NOMO-1 treated with dmso at 0.1 percent for 144 hours (cell line): ENCODE results near the gene RAF1.
"Not testable (repeated sequence)": the region's sequence is repeated elsewhere in the genome, so short reads cannot be mapped to it uniquely, and the experiment has no call there.

Experiments
- DNase-seq: peaks from one replicate; lab custom pipeline; 2025; ENCODE audit not compliant: unreplicated experiment; lab: John Stamatoyannopoulos, UW

The RAF1 gene

GRCh38 chr3:12663936-12664908, at the start of gene RAF1:
RAF1 (minus strand) TSS chr3:12664117; CDS start chr3:12618721, 45,396 bp downstream.
- DNase-seq, result peak; percentile 98

- DNase-seq, result no peak
Measured at GRCh38 chr3:12710062-12710461, 46.1 kb upstream of the RAF1 start.

- no peak for DNase-seq
Measured at GRCh38 chr3:12709334-12709733, 45.4 kb upstream of the RAF1 start.

- DNase-seq, result no peak
Measured at GRCh38 chr3:12708584-12709192, 44.8 kb upstream of the RAF1 start.

- DNase-seq, result peak; percentile 46
Measured at GRCh38 chr3:12707449-12707848, 43.5 kb upstream of the RAF1 start.

GRCh38 chr3:12706504-12707253, 42.8 kb upstream of the RAF1 start:
- DNase-seq, result peak; percentile 42

GRCh38 chr3:12705981-12706380, 42.1 kb upstream of the RAF1 start:
- DNase-seq, result no peak

- DNase-seq, result no peak
Measured at GRCh38 chr3:12705374-12705926, 41.5 kb upstream of the RAF1 start.

- no peak for DNase-seq
Measured at GRCh38 chr3:12702501-12702900, 38.6 kb upstream of the RAF1 start.

- DNase-seq, result not testable (repeated sequence)
Measured at GRCh38 chr3:12701601-12702000, 37.7 kb upstream of the RAF1 start.

- DNase-seq, result no peak
Measured at GRCh38 chr3:12700800-12701199, 36.9 kb upstream of the RAF1 start.

GRCh38 chr3:12695916-12696315, 32.0 kb upstream of the RAF1 start:
- no peak for DNase-seq

- DNase-seq, result no peak
Measured at GRCh38 chr3:12695112-12695511, 31.2 kb upstream of the RAF1 start.

GRCh38 chr3:12692444-12692843, 28.5 kb upstream of the RAF1 start:
- no peak for DNase-seq

- no peak for DNase-seq
Measured at GRCh38 chr3:12689997-12690711, 26.2 kb upstream of the RAF1 start.

GRCh38 chr3:12687948-12688347, 24.0 kb upstream of the RAF1 start:
- DNase-seq, result no peak

GRCh38 chr3:12686096-12686495, 22.2 kb upstream of the RAF1 start:
- no peak for DNase-seq

- peak; percentile 88 for DNase-seq
Measured at GRCh38 chr3:12681943-12682390, 18.1 kb upstream of the RAF1 start.

GRCh38 chr3:12681089-12681942, 17.4 kb upstream of the RAF1 start:
- no peak for DNase-seq

- no peak for DNase-seq
Measured at GRCh38 chr3:12679468-12679867, 15.6 kb upstream of the RAF1 start.
